Lower leg skin (tissue), 4 donors: ENCODE results near the gene HOXA5. TPM values are rescaled to one million over a fixed set of nuclear protein-coding genes. Genes with fewer than 3 reads are reported as not detected.

Experiments used
- DNase-seq, 2 donors: peaks; one replicate each; pipeline ENCODE4 v3.0.0-alpha.2; 2019; ENCODE audit warnings: low spot score in 2 of 2
- H3K4me3 ChIP-seq: fragments of 200-600 bp; sonication (generic); 2 replicates; pipeline ENCODE4 v1.5.1; 2017; ENCODE audit warnings: mild to moderate bottlenecking, low read depth; ENCODE audit not compliant: poor library complexity, severe bottlenecking
- CTCF ChIP-seq, 3 donors: fragments of 450-650 bp; IDR thresholded peaks; one replicate each; pipeline ENCODE4 v1.5.1; 2016; ENCODE audit warnings: antibody characterized with exemption in 3 of 3, mild to moderate bottlenecking in 3 of 3, moderate library complexity in 2 of 3
- POLR2A ChIP-seq, 2 donors: fragments of 450-650 bp; IDR thresholded peaks; one replicate each; pipeline ENCODE4 v1.6.1; 2016 to 2017; ENCODE audit warnings: antibody characterized with exemption in 2 of 2, mild to moderate bottlenecking in 1 of 2, moderate library complexity in 1 of 2
- WGBS, 2 donors: methylation state at CpG; one replicate each; pipeline ENCODE4 v1.1.5; 2018; 5-methylcytosine and 5-hydroxymethylcytosine counted together
- intact Hi-C: fragments of 100-400 bp; cut with DNase I; formaldehyde crosslinking; loops from one replicate; pipeline ENCODE4 v1.15.0; 2023; ENCODE audit warnings: low total_unique reads
- total RNA-seq, 4 donors: library from RNA; depleted of rRNA; stranded (reverse); fragments of >200 nt; gene quantifications; one replicate each; pipeline ENCODE4 v1.1.0, GENCODE V29; 2016

The HOXA5 gene
- total RNA-seq, 4 donors from 2014 or later: 5.1 to 15.1 (median 6.1) TPM

- no peak overlapping the region for H3K4me3 ChIP-seq
- no peak for TF ChIP-seq CTCF (IDR thresholded peaks at IDR 0.05)
- intact Hi-C loops: no loop called here
- DNase-seq: no peak
- 80 to 83% methylated on average over 2 of the region's 2 CpGs for WGBS, 2 donors
Observed at GRCh38 chr7:27137640-27138315, 5.7 kb downstream of the HOXA5 start.

- TF ChIP-seq CTCF (IDR thresholded peaks at IDR 0.05): no peak
- TF ChIP-seq POLR2A (IDR thresholded peaks at IDR 0.05): no peak
- DNase-seq: peak in 1 of 2 donors; percentile 68
- H3K4me3 ChIP-seq: no peak overlapping the region
- 18 to 24% methylated on average over 2 of the region's 2 CpGs for WGBS, 2 donors
- intact Hi-C loops: no loop called here
Observed at GRCh38 chr7:27134392-27134791, 9.1 kb downstream of the HOXA5 start.

GRCh38 chr7:27133409-27134231, 9.9 kb downstream of the HOXA5 start:
- intact Hi-C loops: no loop called here
- WGBS, 2 donors: 75 to 81% methylated on average over 18 of the region's 18 CpGs
- DNase-seq: peak in 1 of 2 donors; percentile 70
- TF ChIP-seq CTCF (IDR thresholded peaks at IDR 0.05): no peak
- no peak for TF ChIP-seq POLR2A (IDR thresholded peaks at IDR 0.05)
- H3K4me3 ChIP-seq: no peak overlapping the region

GRCh38 chr7:27132978-27133377, 10.5 kb downstream of the HOXA5 start:
- TF ChIP-seq POLR2A (IDR thresholded peaks at IDR 0.05) (no peak), CTCF (IDR thresholded peaks at IDR 0.05) (no peak)
- 72 to 74% methylated on average over 6 of the region's 6 CpGs for WGBS, 2 donors
- intact Hi-C loops: no loop called here
- no peak overlapping the region for H3K4me3 ChIP-seq
- no peak for DNase-seq

- intact Hi-C loops: no loop called here
- 73 to 78% methylated on average over 2 of the region's 2 CpGs for WGBS, 2 donors
- TF ChIP-seq CTCF (IDR thresholded peaks at IDR 0.05) (no peak), POLR2A (IDR thresholded peaks at IDR 0.05) (no peak)
- DNase-seq: no peak
- H3K4me3 ChIP-seq: no peak overlapping the region
Observed at GRCh38 chr7:27132214-27132613, 11.3 kb downstream of the HOXA5 start.
